Hepatocyte (in vitro differentiated cells): Measurements from ENCODE around the gene CHAD.

Source experiments
- CTCF ChIP-seq: fragments of 200-600 bp; sonication (generic); IDR thresholded peaks from 2 replicates; pipeline ENCODE4 v1.5.1; 2016; ENCODE audit warnings: antibody characterized with exemption, mild to moderate bottlenecking; ENCODE audit not compliant: poor library complexity
- EZH2 ChIP-seq: fragments of 200-600 bp; sonication (generic); IDR thresholded peaks from 2 replicates; pipeline ENCODE4 v1.6.1; 2016; ENCODE audit warnings: antibody characterized with exemption, mild to moderate bottlenecking, borderline replicate concordance
- EZH2phosphoT487 ChIP-seq: fragments of 200-600 bp; sonication (generic); IDR thresholded peaks from one replicate; pipeline ENCODE4 v1.6.1; 2018; ENCODE audit warnings: antibody characterized with exemption, mild to moderate bottlenecking, low read depth, moderate library complexity; ENCODE audit not compliant: unreplicated experiment, severe bottlenecking

GRCh38 chr17:50430821-50431618 is 37.7 kb downstream of the CHAD start:
- TF ChIP-seq EZH2 = no peak
- TF ChIP-seq CTCF = no peak
- no peak for TF ChIP-seq EZH2phosphoT487
